GM12878 (cell line): ENCODE results near the gene THNSL1.

Experiments
- CTCF ChIP-seq, 3 experiments: IDR thresholded peaks in 2 of 3; conservative IDR thresholded peaks in 1 of 3; 2 replicates each; pipeline ENCODE4 v1.5.1; 2011; ENCODE audit warnings: low read depth in 3 of 3, low read length in 3 of 3, mild to moderate bottlenecking in 3 of 3, control low read depth in 2 of 3, moderate library complexity in 2 of 3, inconsistent platforms in 1 of 3, mixed read lengths in 1 of 3; ENCODE audit not compliant: control insufficient read depth in 2 of 3, insufficient read depth in 1 of 3; ENCODE audit errors: extremely low read depth in 1 of 3
- EP300 ChIP-seq, 2 experiments: fragments of 150-350 bp in 1 of 2; IDR thresholded peaks; 2 replicates each; pipeline ENCODE4 v1.6.1; 2011 to 2012; ENCODE audit warnings: low read depth in 2 of 2, low read length in 2 of 2, borderline replicate concordance in 1 of 2, improper control_type of control experiment in 1 of 2, inconsistent platforms in 1 of 2; ENCODE audit not compliant: control insufficient read depth in 1 of 2
- EZH2 ChIP-seq: IDR thresholded peaks from 2 replicates; pipeline ENCODE4 v1.6.1; 2012; ENCODE audit warnings: low read depth, mild to moderate bottlenecking, control low read depth, inconsistent platforms, low read length, borderline replicate concordance; ENCODE audit not compliant: control insufficient read depth
- MEF2A ChIP-seq: IDR thresholded peaks from 2 replicates; pipeline ENCODE4 v1.6.1; 2011; ENCODE audit warnings: low read depth, mild to moderate bottlenecking, low read length, moderate library complexity; ENCODE audit not compliant: insufficient read depth
- NBN ChIP-seq: fragments of 450-650 bp; IDR thresholded peaks from 2 replicates; pipeline ENCODE4 v1.6.1; 2016
- POLR2A ChIP-seq: IDR thresholded peaks from 2 replicates; pipeline ENCODE4 v1.6.1; 2011; ENCODE audit warnings: low read depth, mild to moderate bottlenecking, low read length
- USF1 ChIP-seq: IDR thresholded peaks from 2 replicates; pipeline ENCODE4 v1.6.1; 2011; ENCODE audit warnings: borderline replicate concordance, low read depth, mild to moderate bottlenecking, moderate library complexity, mixed read lengths, low read length; ENCODE audit not compliant: insufficient read depth; ENCODE audit errors: extremely low read length

- 0 out of 2 replicates have a peak, but pooled peaks have one; percentile 30 for TF ChIP-seq NBN
- TF ChIP-seq MEF2A, result no peak
- TF ChIP-seq CTCF (IDR thresholded peaks at IDR 0.05 in 2 of 3, conservative IDR thresholded peaks at IDR 0.05 in 1 of 3; ENCODE audit: control insufficient read depth in 2 of 3, extremely low read depth in 1 of 3, insufficient read depth in 1 of 3, low read depth in 3 of 3, low read length in 3 of 3), result no peak
- peak; percentile 97 for TF ChIP-seq USF1
- peak; percentile 94 for TF ChIP-seq POLR2A
- TF ChIP-seq EP300 (IDR thresholded peaks at IDR 0.05; ENCODE audit: borderline replicate concordance in 1 of 2, control insufficient read depth in 1 of 2, low read depth in 2 of 2, low read length in 2 of 2), result no peak
- no peak for TF ChIP-seq EZH2
Observed at GRCh38 chr10:25016376-25017153, at the start of gene THNSL1.
